GM06990 (cell line): Measurements from ENCODE around the gene HAUS5.
A peak's percentile ranks its signal among the peaks of the same experiment; 100 is the strongest.

ENCODE experiments used
- DNase-seq: peaks from one replicate; pipeline ENCODE4 v3.0.0-alpha.2; 2011; ENCODE audit not compliant: insufficient read length; ENCODE audit errors: extremely low read depth
- H3K27me3 ChIP-seq: replicated peaks from 2 replicates; pipeline ENCODE4 v1.6.0; 2011; ENCODE audit warnings: low read length; ENCODE audit not compliant: control insufficient read depth, insufficient read depth
- H3K36me3 ChIP-seq: 2 replicates; pipeline ENCODE4 v1.5.1; 2011; ENCODE audit warnings: low read length; ENCODE audit not compliant: control insufficient read depth, insufficient read depth
- H3K4me3 ChIP-seq: replicated peaks from 2 replicates; pipeline ENCODE4 v1.5.1; 2011; ENCODE audit warnings: low read depth, mild to moderate bottlenecking, control low read depth, low read length
- TF ChIP-seq, protein P1 (sequence below): IDR thresholded peaks from 2 replicates; pipeline ENCODE4 v1.5.1; 2011; ENCODE audit warnings: low read length, control low read depth, mild to moderate bottlenecking, inconsistent platforms; ENCODE audit not compliant: insufficient read depth, poor library complexity, severe bottlenecking

The HAUS5 gene

DNA sequence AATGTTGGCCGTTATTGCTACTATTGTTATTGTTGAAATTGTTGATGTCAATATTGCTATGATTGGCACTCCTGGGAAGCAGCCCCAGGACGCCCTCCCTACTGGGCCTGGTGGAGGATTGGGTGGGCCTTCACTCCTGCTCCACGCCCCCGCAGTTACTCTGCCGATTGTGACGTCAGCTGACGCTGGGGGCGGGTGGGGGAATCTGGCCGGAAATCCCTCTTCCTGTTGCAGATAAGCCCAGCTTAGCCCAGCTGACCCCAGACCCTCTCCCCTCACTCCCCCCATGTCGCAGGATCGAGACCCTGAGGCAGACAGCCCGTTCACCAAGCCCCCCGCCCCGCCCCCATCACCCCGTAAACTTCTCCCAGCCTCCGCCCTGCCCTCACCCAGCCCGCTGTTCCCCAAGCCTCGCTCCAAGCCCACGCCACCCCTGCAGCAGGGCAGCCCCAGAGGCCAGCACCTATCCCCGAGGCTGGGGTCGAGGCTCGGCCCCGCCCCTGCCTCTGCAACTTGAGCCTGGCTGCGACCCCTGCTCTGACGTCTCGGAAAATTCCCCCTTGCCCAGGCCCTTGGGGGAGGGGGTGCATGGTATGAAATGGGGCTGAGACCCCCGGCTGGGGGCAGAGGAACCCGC is 29.1 kb downstream of the HAUS5 start, which contains the start of gene ETV2:
Gene ETV2 (plus strand): TSS at position 231 of the 637 bp plus-strand sequence. CDS start 716 bp downstream, outside the sequence.
- Histone ChIP-seq H3K27me3 (no peaks in the 10 kb centered on the region), H3K36me3 (peaks cover 15% of the 10 kb centered on the region), H3K4me3 (peak within 1 kb of the TSS; percentile 8; the same call in 1 of the 2 replicates)
- DNase-seq: peak; percentile 73
- TF ChIP-seq, protein P1, sequence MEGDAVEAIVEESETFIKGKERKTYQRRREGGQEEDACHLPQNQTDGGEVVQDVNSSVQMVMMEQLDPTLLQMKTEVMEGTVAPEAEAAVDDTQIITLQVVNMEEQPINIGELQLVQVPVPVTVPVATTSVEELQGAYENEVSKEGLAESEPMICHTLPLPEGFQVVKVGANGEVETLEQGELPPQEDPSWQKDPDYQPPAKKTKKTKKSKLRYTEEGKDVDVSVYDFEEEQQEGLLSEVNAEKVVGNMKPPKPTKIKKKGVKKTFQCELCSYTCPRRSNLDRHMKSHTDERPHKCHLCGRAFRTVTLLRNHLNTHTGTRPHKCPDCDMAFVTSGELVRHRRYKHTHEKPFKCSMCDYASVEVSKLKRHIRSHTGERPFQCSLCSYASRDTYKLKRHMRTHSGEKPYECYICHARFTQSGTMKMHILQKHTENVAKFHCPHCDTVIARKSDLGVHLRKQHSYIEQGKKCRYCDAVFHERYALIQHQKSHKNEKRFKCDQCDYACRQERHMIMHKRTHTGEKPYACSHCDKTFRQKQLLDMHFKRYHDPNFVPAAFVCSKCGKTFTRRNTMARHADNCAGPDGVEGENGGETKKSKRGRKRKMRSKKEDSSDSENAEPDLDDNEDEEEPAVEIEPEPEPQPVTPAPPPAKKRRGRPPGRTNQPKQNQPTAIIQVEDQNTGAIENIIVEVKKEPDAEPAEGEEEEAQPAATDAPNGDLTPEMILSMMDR: no peak

DNA sequence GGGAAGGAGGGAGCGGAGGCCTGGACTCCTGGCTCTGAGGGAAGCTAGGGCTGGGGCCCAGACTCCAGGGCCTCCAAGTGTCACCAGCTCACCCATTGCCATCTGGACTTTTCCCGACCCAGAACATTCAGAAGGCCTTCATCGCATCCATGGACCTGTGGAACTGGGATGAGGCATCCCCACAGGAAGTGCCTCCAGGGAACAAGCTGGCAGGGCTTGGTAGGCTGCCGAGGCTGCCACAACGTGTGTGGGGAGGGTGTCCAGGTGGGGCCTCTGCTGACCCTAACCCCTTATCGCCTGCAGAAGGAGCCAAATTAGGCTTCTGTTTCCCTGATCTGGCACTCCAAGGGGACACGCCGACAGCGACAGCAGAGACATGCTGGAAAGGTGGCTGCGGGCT is 29.8 kb downstream of the HAUS5 start:
- DNase-seq: no peak
- TF ChIP-seq, protein P1: no peak
- no peaks in the 10 kb centered on the region for H3K27me3 ChIP-seq
- H3K4me3 ChIP-seq: no peak overlapping the region
- peaks cover 9% of the 10 kb centered on the region for H3K36me3 ChIP-seq

DNA sequence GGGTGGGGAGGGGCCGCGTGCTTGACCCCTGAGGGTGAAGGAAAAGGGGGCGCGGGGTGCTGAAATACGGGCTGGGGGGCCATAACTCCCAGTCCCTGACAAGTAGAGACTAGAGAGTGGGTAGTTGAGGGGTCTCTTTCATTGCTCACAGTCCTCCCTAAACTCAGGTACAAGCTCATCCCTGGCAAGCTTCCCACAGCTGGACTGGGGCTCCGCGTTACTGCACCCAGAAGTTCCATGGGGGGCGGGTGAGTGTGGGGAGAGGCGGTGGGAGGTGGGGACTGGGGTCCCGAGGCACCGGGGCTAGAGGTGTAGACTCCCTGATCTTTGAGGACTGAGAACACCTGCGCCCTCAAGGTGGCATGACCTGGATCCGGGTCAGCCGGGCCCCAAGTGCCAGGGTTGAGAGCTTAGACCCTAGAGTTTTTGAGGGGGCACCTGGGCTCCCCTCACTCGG is 30.3 kb downstream of the HAUS5 start:
- TF ChIP-seq, protein P1: no peak
- H3K36me3 ChIP-seq: peaks cover 5% of the 10 kb centered on the region
- peak overlapping the region; percentile 64 for H3K4me3 ChIP-seq

DNA sequence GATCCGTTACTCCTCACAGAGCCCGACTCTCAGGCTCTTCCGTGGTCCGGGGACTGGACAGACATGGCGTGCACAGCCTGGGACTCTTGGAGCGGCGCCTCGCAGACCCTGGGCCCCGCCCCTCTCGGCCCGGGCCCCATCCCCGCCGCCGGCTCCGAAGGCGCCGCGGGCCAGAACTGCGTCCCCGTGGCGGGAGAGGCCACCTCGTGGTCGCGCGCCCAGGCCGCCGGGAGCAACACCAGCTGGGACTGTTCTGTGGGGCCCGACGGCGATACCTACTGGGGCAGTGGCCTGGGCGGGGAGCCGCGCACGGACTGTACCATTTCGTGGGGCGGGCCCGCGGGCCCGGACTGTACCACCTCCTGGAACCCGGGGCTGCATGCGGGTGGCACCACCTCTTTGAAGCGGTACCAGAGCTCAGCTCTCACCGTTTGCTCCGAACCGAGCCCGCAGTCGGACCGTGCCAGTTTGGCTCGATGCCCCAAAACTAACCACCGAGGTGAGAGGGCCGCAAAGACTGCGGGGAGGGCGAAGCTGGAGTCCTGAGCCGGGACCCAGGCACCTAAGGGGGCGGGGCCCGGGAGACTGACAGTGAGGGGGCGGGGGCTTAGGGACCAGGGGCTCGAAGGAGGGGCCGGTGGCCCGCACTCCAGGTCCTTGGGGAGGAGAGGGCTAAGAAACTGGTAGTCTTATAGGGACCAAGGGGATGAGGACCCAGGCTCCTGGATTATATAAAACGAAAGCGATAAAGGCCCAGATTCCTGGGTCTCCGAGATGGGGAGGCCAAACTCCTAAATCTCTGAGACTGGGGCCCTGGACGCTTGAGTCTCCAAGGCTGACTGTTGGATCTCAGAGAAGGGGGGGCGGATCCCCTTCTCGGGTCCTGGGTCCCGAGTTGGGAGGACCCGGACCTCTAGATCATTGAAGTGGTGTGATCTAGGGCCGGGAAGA is 31.0 kb downstream of the HAUS5 start:
- peak; percentile 95 for DNase-seq
- no peaks in the 10 kb centered on the region for H3K36me3 ChIP-seq
- TF ChIP-seq, protein P1: no peak
- H3K27me3 ChIP-seq: no peaks in the 10 kb centered on the region
- H3K4me3 ChIP-seq: peak overlapping the region; percentile 64

More for the DNA sequence above, 30.3 kb downstream of the HAUS5 start:
- DNase-seq: no peak
- no peaks in the 10 kb centered on the region for H3K27me3 ChIP-seq

DNA sequence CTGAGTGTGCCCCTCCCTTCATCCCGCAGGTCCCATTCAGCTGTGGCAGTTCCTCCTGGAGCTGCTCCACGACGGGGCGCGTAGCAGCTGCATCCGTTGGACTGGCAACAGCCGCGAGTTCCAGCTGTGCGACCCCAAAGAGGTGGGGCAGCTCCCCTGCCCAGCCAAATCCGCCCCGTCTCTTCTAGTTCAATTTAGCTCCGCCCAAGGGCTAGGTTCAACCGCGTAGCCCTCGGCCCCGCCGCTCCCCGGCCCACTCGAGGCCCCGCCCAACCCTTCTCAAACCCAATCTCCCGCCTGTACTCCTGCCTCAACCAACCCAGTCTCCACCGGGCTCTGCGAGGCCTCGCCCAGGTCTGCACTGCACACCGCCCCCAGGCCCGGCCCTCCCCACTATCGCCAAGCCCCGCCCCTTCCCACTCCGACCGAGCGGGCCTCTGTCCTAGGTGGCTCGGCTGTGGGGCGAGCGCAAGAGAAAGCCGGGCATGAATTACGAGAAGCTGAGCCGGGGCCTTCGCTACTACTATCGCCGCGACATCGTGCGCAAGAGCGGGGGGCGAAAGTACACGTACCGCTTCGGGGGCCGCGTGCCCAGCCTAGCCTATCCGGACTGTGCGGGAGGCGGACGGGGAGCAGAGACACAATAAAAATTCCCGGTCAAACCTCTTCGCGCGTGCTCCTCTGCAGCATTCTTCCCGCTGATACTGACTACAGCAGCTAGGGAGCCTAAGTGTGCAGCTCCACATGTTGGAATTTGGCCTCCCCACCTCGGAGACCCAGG is 31.9 kb downstream of the HAUS5 start:
- TF ChIP-seq, protein P1: no peak
- no peaks in the 10 kb centered on the region for H3K36me3 ChIP-seq
- DNase-seq: peak; percentile 95
- H3K4me3 ChIP-seq: peak overlapping the region; percentile 64
- no peaks in the 10 kb centered on the region for H3K27me3 ChIP-seq
